HG03039 (cell line): Measurements from ENCODE around the gene TNFSF15.
"Not testable (repeated sequence)": the region's sequence is repeated elsewhere in the genome, so short reads cannot be mapped to it uniquely, and the experiment has no call there.

Experiments
- ATAC-seq: cut with Tn5 transposase; IDR thresholded peaks from one replicate; pipeline ENCODE4 v1.9.1; 2021; ENCODE audit warnings: mild to moderate bottlenecking, moderate library complexity; ENCODE audit not compliant: unreplicated experiment

Gene TNFSF15

GRCh38 chr9:114757395-114757794 lies 48.4 kb downstream of the TNFSF15 start:
- no peak for ATAC-seq

DNA sequence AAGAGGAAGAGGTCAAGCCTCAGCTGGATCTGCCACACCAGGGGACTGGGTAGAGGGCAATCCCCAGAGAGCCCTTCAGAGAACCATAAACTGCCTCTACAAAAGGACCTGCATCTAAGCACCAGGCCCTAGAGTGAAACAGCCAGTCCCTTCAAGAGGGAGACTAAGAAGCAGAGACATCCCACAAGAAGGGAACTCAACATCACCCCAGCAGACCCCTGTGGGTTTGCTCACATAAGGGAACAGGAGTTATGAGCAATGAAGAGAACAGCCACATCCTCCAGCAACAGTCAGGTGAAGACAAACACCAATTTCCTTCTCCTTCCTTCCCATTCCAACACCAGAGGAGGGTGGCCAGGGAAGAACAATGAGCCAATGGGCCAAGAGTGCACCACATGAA lies 48.9 kb downstream of the TNFSF15 start:
- ATAC-seq = no peak

DNA sequence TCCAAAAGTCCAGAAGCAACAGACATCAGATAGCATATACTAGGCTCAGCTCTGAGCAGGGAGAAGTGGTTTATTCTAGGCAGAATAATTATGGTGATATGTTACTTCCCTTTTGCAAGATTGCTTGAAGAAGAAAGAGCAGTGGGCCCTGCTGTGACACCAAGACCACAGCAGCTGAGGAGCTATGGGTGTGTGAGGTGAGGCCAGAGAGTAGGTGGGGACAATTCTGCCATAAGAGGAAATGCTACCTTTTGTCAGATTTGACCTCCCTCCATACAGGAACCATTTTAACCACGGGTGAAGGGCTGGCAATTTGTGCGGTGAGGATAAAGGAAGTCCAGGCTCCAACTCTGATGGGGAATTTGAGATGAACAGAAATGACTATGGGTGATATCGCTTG lies 51.3 kb downstream of the TNFSF15 start:
- no peak for ATAC-seq

- no peak for ATAC-seq
Measured at GRCh38 chr9:114746591-114747346, 59.1 kb downstream of the TNFSF15 start.

- ATAC-seq = no peak
Measured at GRCh38 chr9:114745879-114746550, 59.8 kb downstream of the TNFSF15 start.

GRCh38 chr9:114745108-114745848 lies 60.6 kb downstream of the TNFSF15 start:
- no peak for ATAC-seq

DNA sequence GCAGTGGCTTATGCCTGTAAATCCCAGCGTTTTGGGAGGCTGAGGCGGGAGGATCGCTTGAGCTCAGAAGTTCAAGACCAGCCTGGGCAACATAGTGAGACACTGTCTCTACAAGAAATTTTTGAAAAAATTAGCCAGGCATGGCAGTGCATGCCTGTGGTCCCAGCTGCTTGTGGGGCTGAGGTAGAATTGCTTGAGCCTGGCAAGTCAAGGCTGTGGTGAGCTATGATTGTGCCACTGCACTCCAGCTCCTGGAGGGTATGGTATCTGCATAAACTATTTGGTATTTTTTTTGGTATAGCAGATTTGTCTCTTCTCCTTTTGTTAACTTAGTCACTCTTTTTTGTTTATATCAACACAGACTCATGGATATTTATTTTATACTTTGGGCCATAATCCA lies 62.4 kb downstream of the TNFSF15 start:
- ATAC-seq = no peak

DNA sequence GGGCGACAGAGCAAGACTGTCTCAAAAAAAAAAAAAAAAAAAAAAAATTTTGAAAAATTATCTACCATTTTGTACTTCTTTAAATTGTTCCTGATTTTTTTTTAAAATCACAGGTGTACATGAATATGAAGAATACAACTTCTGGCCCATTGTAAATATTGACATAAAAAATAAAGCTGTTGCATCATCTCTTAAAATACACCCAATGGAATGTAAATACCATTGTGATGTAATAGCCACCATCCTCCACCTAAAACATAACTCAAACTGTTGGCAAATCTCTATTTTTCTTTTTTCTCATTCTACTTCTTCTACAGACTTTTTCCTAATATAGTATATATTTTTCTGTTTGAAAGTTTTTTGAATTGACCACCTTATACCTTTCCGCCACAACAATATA lies 62.9 kb downstream of the TNFSF15 start:
- ATAC-seq = no peak

DNA sequence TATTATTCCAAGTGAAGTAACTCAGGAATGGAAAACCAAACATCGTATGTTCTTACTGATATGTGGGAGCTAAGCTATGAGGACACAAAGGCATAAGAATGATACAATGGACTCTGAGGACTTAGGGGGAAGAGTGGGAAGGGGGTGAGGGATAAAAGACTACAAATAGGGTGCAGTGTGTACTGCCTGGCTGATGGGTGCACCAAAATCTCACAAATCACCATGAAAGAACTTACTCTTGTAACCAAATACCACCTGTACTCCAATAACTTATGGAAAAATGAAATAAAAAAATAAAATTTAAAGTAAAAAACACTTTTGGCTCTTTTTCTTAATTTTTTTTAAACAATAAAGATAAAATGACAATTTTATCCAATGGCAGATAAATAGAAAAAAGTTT lies 64.3 kb downstream of the TNFSF15 start:
- ATAC-seq = not testable (repeated sequence)

DNA sequence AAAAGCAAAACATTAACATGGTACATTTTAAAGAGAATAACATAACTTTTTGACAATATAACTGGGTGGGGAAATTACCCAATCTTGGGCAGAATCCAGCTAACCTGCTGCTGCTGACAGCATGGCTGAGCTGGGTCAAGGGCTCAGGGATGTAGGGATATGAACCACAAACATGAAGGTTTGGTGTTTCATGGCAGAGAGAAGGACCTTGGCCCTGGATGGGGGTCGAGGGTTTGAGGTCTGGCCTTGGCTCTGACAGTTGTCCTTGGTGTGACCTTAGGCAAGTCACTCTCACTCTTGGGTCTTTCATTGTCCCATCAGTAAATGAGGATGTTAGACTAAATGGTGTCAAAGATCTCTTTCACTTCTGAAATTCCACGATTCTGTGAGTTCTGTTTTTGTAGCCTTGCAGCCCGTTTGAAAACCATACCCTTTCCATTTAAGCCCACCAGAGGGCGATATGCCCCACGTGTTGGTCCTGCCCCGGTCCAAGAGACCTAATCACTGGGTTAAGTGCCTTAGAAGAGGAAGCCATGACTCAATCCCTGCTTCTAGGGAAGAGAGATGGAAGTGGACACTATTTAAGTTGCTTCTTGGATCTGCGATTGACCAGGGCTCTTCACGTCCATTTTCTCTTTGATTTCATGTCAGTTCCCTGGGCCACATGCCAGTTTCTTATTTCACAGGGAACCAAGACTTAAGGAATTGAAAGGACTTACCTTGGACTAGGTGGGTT lies 67.1 kb downstream of the TNFSF15 start:
- ATAC-seq = no peak

GRCh38 chr9:114737847-114738246 lies 68.0 kb downstream of the TNFSF15 start:
- ATAC-seq = no peak

GRCh38 chr9:114737118-114737517 lies 68.7 kb downstream of the TNFSF15 start:
- no peak for ATAC-seq

GRCh38 chr9:114735704-114736103 lies 70.1 kb downstream of the TNFSF15 start:
- no peak for ATAC-seq

- not testable (repeated sequence) for ATAC-seq
Measured at GRCh38 chr9:114735139-114735538, 70.7 kb downstream of the TNFSF15 start.
